Skin epidermis (tissue), 12 donors: Measurements from ENCODE around the gene ALDH4A1.
"Not testable (repeated sequence)": the region's sequence is repeated elsewhere in the genome, so short reads cannot be mapped to it uniquely, and the experiment has no call there.

Experiments used
- H3K27ac ChIP-seq, 21 experiments: fragments of 200-600 bp; sonication (generic) in 11 of 21; one replicate each; pipeline ENCODE4 v1.5.0; 2020; ENCODE audit warnings: mild to moderate bottlenecking in 3 of 21, inconsistent platforms in 2 of 21, moderate library complexity in 2 of 21
- H3K4me3 ChIP-seq, 7 experiments: fragments of 200-600 bp; sonication (generic) in 2 of 7; one replicate each; pipeline ENCODE4 v1.5.0; 2020; ENCODE audit warnings: inconsistent platforms in 2 of 7, mild to moderate bottlenecking in 2 of 7, moderate library complexity in 1 of 7

The ALDH4A1 gene

DNA sequence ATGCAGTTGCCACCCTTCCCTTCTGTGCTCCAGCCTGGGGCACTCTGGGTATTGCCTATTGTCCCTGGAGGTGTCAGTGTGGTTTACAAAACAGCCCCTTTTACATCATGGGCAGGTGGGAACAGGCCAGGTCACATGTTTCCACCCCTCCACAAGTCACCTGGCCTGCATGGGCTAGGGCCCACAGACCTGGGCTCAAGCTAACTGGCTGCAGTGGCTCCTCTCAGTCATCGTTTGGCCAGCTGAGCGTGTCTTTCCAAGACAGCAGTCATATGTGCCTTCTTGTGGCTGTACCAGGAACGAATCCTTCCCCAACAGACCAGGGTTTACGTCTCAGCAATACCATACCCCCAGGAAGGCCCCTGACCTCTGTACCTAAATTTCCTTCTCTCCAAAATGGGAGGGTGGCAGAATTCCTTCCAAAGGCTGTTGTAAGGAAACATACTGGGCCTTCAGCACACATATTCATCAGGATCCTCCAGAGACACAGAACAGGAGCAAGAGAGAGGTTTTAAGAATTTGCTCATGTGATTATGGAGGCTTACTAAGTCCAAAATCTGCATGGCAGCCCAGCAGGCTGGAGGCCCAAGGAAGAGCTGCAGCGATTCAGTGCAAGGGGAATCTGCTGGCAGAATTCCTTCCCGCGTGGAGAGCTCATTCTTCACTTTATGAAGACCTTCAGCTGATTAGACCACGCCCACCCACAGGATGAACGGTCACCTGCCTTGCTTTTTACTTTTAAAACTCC, 32.3 kb downstream of the ALDH4A1 start:
- H3K4me3 ChIP-seq, result no peak overlapping the region

DNA sequence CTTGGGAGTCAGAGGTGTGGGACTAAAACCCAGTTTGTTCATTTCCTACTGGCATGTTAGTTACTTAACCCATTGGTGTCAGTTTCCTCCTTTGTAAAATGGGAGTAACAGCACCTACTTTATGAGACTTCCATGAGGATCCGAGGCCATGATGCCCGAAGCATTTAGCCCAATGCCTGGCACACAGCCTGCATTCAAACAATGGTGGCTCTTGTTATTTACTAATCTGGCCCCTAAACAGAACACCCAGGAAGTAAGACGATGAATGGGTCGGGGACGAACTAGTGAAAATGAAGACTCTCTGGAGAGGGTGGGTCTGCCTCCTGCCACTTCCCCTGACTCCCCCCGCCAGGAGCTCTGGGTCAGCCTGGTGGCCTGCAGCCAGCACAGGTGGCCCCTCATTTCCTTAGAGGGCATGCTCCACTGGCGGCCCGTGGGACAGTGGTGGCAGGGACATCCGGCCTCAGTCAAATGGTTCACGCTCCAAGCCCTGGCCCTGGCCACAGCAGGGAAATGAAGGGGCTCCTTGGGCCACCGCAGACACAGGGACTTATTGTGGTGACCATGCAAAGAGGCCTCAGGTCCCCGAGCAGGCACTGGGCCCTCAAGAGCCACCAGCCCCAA, 33.4 kb downstream of the ALDH4A1 start:
- H3K4me3 ChIP-seq, result no peak overlapping the region

More for the DNA sequence above, 32.3 kb downstream of the ALDH4A1 start:
- H3K27ac ChIP-seq, result no peak overlapping the region

DNA sequence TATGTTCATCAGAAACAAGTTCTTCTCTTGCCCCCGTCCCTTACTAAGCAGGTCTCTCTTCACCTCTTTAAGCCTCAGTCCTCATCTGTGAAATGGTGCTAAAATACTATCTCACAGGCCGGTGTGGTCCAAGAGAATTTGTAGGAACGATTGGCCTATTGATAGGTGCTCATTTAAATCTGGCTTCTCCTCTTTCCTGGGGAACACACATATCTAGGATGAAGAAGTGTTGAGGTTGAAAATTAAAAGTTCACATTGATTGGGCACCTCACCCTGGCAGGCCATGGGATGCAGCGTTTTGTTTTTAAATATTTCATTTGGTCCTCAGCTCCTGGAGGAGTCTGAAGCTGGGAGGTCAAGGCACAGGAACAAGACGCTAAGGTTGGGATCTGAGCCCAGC, 34.0 kb downstream of the ALDH4A1 start:
- H3K27ac ChIP-seq, result no peak overlapping the region
- no peak overlapping the region for H3K4me3 ChIP-seq

More for the DNA sequence above, 33.4 kb downstream of the ALDH4A1 start:
- no peak overlapping the region for H3K27ac ChIP-seq

DNA sequence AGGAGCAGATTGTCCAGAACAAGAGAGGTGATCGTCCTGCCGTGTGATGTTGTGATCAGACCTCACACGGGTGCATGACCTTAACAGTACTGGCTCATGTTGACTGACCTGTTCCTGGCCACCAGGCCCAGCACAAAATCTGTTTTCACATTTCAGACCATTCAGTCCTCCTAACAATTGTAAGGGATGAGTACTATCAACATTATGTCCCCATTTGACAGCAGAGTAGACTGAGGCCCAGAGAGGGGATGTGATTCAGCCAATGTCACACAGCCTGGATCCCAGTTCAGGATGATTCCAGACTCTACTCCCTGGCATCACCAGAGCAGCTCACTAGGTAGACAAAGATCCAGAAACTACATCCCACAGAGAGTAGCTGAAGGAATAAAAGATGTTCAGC, 35.5 kb downstream of the ALDH4A1 start:
- Histone ChIP-seq H3K27ac (no peak overlapping the region), H3K4me3 (no peak overlapping the region)

DNA sequence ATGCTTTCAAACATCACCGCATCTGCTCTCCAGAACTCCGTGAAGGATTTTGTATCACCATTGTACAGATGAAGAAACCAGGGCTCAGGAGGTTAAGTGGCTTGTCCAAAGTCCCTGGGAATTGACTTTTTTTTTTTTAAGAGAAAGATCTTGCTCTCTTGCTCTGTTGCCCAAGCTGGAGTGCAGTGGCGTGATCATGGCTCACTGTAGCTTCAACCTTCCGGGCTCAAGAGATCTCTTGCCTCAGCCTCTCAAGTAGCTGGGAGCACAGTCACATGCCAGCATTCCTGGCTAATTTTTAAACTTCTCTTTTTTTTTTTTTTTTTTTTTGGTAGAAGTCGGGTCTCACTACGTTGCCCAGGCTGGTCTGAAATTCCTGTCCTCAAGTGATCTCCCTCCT, 36.0 kb downstream of the ALDH4A1 start:
- no peak overlapping the region for H3K27ac ChIP-seq
- H3K4me3 ChIP-seq, result no peak overlapping the region

DNA sequence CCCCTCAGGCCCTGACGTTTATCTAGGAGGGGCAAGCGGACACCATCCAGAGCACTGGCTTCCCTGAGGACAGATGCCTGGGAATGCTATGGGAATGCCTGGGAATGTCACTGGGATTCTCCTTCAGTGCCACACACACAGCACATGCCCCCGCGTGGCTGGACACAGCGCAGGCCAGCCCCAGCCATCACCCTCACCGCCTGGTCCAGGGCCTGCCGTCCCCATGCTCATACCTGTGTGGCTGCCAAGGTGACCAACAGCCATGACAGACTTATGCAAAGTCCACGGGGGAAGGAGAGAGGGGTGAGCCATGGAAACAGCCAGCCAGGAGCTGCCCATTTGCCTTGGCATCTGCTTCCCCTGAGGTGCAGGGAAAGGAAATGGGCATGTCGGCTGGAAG, 37.2 kb downstream of the ALDH4A1 start:
- no peak overlapping the region for H3K4me3 ChIP-seq
- no peak overlapping the region for H3K27ac ChIP-seq

DNA sequence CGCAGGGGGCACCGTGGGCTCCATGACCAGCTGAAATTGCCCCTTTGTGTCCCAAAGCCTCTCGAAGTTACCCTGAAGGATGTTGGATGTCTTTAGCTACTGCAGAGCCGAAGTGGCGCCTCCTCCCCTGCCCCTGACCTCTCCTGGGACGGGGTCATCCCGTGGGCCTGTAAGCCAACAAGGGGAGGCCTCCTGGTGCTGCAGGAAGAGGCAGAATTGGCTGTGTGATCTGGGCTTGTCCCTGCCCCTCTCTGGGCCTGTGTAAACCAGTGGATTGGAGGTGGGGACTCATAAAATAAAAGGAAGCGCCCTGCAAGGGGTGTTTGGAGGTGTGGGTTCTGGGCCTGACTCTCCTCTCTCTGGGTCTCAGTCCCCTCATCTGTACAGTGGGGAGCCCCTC, 40.8 kb downstream of the ALDH4A1 start:
- no peak overlapping the region for H3K4me3 ChIP-seq
- no peak overlapping the region for H3K27ac ChIP-seq

DNA sequence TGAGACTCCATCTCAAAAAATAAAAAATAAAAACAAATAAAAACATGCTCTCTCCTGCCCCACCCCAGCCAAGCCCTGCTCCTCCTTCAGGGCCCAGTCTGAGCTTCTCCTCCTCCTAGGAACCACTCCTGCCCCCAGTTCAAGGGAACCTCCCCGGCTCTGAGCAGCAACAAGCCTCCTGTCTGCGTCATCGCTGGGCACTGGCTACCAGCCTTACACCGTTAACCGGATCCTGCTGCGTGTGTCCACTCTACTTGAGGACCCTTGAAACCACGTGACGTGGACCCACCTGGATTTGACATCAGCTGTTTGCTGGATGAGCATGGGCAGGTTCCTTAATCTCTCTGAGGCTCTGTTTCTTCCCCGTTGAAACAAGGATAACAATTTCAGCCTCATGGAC, 41.3 kb downstream of the ALDH4A1 start:
- no peak overlapping the region for H3K27ac ChIP-seq
- no peak overlapping the region for H3K4me3 ChIP-seq

DNA sequence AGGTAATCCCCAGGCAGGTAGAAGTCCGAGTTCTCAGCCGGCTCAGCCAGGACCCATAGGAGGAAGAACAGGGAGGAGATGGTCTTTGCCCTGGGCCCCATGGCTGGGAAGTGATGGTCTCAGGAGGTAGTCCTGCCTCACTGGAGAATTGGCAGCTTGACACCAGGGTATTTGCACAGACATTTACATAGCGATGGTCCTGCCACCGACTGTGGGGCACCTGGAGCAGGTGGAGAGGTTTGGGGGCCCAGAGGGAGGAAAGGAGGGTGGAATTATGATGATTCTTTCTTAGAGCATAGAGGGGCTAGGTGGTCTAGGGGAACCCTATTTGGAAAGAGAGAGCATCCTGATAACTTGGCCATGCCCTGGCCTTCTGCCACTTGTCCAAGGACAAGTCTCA, 42.8 kb downstream of the ALDH4A1 start, which contains the start of gene TAS1R2:
Gene TAS1R2, minus strand, starts transcription at position 101 of the 400 bp plus-strand sequence. Its CDS starts 0 bp downstream, at position 101.
- Histone ChIP-seq H3K4me3 (no peak within 1 kb of the TSS), H3K27ac (no peak within 1 kb of the TSS)

DNA sequence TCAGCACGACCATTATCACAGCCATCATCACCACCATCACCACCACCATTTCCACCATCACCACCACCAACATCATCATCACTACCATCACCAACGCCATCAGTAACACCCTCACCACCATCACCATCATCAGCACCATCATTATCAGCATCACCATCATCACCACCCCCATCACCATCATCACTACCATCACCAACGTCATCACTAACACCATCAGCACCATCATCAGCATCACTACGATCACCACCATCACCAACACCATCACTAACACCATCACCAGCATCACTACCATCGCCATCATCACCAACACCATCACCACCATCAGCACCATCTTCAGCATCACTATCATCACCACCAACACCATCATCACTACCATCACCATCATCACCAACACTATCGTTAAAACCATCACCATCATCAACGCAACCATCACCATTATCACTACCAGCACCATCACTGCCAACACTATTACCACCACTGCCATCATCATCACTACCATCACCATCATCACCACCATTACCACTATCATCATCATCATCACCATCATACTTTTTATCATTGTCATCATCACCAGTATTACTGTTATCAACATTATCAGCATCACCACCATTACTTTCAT, 44.2 kb downstream of the ALDH4A1 start:
- no peak overlapping the region for H3K4me3 ChIP-seq
- H3K27ac ChIP-seq, result no peak overlapping the region

DNA sequence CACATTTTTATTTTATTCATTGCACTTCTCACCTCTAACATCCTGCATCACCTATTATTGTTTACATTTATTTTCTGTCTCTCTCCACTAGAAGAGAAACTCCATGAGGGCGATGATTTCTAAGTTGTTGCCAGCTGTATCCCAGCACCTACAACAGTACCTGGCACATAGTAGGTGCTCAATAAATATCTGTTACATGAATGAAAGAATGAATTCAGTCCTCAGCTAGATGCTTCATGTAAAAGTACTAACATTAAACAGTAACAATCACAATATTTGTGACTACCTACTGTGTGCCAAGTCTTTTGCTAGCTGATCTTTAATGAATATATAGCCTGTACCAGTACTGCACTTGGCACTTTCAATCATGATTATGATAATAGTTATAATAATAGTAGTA, 45.9 kb downstream of the ALDH4A1 start:
- H3K27ac ChIP-seq, result no peak overlapping the region
- no peak overlapping the region for H3K4me3 ChIP-seq

DNA sequence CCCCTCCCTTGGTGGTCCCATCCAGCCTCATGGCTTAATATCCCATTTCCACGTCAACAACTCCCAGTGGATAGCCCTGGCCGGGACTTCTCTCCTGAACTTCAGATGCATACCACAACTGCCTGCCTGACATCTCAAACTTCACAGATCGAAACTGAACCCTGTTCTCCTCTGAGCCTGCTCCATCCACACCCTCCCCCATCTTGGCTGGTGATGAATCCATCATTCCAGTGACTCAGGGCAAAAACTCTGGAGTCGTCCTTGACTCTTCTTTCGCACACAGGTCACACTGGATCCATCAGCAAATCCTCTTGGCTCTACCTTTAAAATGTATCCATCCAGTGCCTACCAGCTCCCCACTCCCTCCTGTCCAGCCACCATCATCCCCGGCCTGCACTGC, 46.8 kb downstream of the ALDH4A1 start:
- Histone ChIP-seq H3K27ac (no peak overlapping the region), H3K4me3 (no peak overlapping the region)

DNA sequence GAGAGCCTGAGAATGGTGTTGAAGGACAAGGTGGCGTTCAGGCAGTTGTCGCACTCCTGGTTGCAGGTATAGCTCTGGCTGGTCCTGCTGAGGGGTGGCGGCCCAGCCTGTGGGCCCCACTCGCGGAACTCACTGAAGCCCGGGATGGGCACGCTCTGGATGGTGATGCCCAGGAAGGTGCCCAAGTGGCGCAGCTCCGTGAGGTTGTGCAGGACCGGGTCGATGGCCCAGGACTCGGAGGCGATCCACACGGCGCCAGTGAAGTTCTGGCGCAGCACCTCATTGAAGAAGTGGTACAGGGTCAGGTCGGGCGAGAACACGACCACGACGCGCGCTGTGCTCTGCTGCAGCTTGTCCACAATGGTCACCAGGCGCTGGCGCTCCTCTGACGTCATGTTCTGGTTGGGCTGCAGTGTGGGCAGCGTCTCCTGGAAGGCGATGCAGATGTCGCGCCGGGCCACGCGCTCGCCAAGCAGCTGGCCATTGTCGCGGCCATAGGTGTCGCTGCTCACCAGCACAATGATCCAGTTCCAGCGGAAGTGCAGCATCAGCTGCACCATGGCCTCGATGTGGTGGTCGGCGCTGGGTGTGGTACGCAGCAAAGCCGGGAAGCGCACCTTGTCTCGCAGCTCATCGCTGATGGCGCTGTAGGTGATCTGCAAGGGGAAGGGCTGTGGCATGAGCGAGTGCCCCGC, 47.9 kb downstream of the ALDH4A1 start:
- Histone ChIP-seq H3K4me3 (no peak overlapping the region), H3K27ac (no peak overlapping the region)

DNA sequence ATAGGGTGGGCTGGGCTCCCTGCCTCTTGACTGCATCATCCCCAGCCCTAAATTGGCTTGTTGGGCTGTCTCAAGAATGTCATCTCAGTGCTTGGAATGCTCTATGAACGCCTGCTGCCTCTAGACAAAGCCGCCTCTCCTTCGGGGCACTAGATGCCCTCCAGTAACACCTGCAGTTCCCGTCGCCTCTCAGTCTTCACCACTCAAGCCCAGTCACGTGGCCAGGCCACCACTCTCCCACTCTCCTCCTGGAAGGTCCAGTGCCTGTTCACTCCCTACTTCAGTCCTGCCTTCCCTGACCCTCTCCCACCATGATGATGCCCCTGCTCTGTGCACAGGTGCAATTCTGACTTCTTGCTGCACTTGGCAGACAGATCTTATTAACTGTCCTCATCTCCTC, 49.9 kb downstream of the ALDH4A1 start:
- Histone ChIP-seq H3K27ac (no peak overlapping the region), H3K4me3 (no peak overlapping the region)

DNA sequence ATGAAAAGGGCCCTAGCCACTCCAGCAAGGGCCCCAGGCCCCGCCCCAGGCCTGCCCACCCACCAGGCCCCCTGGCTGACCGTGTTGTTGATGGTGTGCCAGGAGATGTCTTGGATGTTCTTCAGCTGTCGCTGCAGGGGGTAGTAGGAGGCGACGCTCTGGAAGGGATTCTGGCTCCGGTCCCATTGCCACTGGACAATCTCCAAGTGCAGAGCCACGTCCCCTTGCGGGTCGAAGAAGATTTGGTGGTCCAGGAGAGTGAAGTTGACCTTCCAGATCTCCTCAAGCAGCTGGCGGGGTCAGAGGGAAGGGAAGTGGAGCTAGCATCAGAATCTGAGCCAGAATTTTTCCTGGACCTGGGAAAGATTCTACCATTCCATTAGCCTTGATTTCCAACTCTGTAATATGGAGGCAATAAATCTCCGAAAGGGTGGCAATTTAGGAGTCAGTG, 53.1 kb downstream of the ALDH4A1 start:
- no peak overlapping the region for H3K27ac ChIP-seq
- no peak overlapping the region for H3K4me3 ChIP-seq

DNA sequence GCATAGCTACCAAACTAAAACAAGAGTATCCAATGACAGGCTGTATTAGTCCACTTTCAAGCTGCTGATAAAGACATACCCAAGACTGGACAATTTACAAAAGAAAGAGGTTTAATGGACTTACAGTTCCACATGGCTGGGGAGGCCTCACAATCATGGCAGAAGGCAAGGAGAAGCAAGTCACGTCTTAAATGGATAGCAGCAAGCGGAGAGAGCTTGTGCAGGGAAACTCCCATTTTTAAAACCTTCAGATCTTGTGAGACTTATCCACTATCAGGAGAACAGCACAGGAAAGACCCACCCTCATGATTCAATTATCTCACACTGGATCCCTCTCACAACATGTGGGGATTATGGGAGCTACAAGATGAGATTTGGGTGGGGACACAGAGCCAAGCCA, 54.6 kb downstream of the ALDH4A1 start:
- not testable (repeated sequence) for H3K4me3 ChIP-seq, H3K27ac ChIP-seq

DNA sequence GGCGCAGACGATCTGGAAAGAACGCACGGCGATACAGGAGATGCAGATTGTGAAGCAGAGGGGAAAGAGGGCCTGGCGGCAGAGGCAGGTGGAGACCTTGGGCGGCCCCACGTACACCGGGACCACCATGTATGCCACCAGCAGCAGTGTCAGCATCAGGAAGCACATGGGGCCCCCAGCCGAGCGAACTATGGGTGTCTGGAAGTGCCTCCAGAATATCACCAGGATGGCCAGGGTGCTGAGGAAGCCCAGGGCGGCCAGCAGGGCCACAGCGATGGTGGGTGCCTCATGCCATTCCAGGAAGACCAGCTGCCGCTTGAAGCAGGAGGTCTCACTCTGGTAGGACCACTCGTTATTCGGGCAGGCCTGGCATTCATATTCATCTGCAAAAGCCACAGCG, 62.2 kb downstream of the ALDH4A1 start:
- Histone ChIP-seq H3K27ac (no peak overlapping the region), H3K4me3 (no peak overlapping the region)

DNA sequence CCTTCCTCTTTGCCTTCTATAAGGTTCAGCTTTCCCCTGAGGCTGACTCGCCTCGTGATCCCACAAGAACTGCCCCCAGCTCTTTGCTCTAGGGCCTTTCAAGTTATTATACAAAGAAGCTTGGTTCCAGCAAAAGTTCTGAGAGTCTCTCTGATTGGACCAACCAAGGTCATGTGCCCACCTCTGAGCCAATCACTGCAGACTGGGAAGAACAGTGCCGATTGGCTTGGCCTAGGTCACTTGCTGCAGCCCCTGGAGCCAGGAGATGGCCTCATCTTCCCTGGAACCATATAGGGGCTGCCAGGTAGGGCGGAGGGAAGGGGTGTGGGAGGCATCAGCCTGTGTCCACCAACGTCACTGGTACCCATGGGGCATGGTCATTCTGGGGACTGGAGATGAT, 65.7 kb downstream of the ALDH4A1 start:
- H3K27ac ChIP-seq, result no peak overlapping the region
- no peak overlapping the region for H3K4me3 ChIP-seq

DNA sequence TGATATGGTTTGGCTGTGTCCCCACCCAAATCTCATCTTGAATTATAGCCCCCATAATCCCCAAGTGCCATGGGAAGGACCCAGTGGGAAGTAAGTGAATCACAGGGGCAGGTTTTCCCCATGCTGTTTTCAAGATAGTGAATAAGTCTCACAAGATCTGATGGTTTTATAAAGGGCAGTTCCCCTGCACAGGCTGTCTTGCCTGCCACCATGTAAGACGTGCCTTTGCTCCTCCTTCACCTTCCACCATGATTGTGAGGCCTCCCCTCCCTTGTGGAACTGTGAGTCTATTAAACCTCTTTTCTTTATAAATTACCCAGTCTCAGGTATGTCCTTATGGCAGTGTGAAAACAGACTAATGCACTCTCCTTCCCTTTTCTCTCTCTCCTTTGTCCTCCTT, 70.0 kb downstream of the ALDH4A1 start:
- H3K4me3 ChIP-seq, H3K27ac ChIP-seq: not testable (repeated sequence)

DNA sequence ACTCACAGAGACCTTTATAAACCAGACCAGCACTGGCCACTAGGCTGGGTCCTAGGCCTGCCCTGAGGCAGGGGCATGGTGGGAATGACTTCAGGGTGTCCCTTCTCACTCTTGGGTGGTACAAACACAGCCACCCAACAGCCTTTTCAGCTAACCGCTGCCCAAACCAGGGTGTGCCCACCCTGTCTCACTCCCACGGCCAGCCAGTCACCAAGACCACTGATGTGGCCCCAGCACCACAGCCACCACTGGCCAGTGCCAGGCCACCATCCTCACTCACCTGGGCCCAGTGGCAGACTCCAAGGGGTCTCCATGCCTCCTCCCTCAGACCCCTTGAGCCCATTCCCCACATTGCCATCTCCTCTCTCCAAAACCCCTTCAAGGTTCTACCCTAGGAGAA, 70.7 kb downstream of the ALDH4A1 start:
- no peak overlapping the region for H3K4me3 ChIP-seq
- no peak overlapping the region for H3K27ac ChIP-seq

DNA sequence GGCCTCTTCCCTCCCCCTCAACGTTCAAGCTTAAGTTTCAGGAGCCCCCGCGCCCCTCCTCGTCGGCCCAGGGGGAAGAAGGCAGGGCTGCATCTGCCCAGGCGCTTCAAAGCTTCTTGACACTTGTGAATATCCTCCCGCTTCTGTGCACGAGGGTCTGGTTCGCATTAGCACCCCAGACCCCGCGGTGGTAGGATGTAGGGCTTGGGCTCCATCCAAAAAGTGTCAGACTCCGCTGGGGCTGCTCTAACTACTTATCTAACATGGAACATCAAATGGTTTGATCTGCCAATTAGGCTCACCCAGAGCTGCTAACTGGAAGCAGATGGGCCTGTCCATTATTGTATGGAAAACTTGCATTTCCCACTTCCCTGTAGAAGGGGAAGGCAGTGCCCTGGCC, 71.8 kb downstream of the ALDH4A1 start:
- Histone ChIP-seq H3K27ac (no peak overlapping the region), H3K4me3 (no peak overlapping the region)
